GM12874 (cell line): Measurements from ENCODE around the gene LAPTM5.

ENCODE experiments used
- TF ChIP-seq, protein P1 (sequence below): IDR thresholded peaks from 2 replicates; pipeline ENCODE4 v1.5.1; 2011; ENCODE audit warnings: low read depth, mild to moderate bottlenecking, control low read depth, low read length, moderate library complexity; ENCODE audit not compliant: insufficient read depth

Gene LAPTM5

DNA sequence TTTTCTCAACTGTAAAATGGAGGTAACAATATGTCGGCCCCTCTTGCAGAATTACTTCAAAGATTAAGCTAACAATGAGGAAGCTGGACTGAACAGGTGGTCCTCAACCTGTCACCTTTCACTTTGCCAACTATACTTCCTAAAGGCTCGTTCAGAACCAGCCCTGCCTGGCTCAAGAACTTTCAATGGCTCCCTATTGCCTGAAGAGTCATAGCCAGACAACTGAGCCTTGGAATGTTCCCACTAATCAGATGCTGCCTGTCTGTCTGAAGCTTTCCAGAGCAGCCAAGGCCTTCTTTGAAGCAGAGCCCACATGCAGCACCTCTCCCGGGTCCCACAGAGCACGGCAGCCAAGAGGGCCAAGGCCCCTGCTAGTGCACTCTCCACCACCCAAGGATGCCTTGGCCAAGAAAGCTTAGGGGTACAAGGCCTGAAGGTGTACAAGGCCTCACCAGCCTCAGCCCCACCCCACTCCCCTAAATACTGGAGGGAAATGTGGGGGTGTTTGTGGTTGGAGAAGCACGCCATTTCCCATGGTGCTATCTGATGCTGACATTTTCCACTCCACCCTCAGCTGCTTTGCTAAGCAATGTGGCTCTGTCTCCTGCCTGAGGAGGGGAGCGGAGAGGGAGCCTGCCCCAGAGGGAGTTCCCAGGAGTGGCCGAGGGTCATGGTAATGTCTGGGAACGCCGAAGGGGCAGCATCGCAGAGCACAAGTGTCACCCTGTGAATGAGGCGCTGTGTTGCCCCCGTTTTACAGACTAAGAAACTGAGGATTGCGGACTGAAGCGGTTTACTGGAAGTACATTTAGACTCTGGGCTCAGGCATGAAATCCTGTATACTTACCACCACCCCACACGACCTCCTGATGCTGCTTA, 8.2 kb upstream of the LAPTM5 start:
- TF ChIP-seq, protein P1, sequence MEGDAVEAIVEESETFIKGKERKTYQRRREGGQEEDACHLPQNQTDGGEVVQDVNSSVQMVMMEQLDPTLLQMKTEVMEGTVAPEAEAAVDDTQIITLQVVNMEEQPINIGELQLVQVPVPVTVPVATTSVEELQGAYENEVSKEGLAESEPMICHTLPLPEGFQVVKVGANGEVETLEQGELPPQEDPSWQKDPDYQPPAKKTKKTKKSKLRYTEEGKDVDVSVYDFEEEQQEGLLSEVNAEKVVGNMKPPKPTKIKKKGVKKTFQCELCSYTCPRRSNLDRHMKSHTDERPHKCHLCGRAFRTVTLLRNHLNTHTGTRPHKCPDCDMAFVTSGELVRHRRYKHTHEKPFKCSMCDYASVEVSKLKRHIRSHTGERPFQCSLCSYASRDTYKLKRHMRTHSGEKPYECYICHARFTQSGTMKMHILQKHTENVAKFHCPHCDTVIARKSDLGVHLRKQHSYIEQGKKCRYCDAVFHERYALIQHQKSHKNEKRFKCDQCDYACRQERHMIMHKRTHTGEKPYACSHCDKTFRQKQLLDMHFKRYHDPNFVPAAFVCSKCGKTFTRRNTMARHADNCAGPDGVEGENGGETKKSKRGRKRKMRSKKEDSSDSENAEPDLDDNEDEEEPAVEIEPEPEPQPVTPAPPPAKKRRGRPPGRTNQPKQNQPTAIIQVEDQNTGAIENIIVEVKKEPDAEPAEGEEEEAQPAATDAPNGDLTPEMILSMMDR, result no peak

DNA sequence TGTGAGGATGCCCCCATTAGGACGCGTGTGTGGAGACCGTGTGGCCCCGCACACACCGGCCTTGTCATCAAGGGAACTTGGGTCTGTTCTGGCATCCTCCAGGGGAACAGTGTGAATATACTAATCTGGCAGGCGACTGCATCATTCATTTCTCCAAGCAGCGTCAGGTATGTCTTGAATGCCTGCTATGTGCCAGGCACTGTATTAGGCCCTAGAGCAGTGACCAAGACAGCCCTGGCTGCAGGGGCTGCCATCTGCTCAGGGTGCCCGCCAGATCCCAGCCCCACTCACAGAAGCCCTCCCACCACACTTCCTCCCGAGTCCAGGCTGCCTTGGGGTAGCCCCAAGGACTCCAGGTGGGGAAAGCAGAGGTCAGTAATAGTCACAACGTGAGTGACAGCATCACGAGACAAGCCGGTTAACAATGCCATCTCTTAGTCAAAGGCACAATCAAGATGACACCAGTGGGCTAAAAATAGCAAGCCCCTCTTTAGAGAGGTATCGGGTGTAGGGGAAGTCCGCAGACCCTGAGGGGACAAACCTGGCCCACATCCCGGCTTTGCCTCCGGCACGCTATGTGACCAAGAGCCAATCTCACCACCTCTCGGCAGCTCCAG, 7.5 kb upstream of the LAPTM5 start:
- TF ChIP-seq, protein P1, result no peak

DNA sequence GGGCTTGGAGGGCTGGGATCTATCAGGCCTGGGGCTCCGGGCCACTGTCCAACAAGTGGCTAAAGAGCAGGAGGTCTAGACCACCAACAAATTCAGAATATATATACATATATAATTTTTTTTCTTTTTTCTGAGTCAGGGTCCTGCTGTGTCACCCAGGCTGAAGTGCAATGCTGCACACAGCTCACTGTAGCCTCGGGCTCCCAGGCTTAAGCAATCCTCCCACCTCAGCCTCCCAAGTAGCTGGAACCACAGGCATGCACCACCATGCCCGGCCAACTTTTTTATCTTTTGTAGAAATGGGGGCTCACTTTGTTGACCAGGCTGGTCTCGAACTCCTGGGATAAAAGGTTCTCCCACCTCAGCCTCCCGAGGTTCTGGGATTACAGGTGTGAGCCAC, 6.8 kb upstream of the LAPTM5 start:
- TF ChIP-seq, protein P1, result no peak

DNA sequence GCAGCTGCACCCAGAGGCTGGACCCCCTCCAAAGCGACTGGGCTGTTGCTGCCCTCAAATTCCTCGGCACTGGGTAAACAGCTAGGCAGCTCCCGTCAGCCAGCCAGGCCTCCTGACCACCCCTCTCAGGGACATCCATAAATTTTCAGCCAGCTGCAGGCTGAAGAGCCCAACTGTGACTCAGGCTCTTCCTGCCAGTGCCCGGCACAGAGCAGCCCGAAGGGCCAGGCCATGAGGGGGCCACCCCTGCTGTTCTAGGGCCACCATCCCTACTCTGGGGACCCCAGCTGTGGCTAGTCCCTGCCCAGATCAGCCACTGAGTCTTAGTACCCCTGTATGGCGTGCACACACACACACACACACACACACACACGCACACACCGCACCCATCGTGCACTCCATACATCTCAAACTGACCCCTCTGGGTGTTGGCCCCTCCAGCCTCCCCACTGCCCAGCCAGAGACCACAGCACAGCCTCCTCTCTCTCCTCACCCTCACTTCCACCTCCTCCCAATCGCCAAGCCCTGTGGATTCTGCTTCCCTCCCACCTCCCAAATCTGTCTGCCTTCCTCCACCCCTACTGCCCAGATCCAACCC, 6.2 kb upstream of the LAPTM5 start:
- TF ChIP-seq, protein P1, result no peak

DNA sequence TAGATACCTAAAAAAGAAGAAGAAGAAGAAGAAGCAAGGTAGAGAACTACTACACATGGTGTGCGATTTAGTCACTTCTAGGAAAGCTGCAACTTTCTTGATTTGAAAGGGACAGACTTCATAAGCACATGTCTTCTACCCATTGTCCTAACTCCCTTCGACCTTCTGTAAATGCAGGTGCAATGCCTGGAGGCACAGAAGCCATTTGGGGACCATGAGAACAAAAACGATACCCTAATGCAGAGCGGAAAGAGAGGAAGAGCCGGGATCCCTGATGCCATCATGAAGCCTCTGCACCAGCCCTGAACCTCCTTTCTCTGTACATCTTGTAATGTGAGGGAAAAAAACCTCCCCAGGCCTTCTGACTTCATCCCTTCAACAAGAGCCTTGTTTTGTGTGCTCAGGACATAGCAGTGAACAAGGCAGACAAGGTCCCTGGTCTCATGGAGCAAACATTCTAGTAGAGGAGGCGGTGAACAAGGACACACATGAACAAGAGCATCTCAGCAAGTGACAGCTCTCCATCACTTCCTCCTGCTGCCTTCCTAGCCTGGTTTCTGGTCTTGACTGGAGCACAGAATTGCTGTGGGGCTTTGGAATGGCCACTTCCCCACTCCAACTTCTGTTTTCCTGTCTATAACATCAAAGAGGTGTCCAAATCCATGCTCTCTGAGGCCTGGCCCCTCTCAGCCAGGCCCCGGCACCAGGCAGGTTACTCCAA, 5.5 kb upstream of the LAPTM5 start:
- TF ChIP-seq, protein P1, result no peak

DNA sequence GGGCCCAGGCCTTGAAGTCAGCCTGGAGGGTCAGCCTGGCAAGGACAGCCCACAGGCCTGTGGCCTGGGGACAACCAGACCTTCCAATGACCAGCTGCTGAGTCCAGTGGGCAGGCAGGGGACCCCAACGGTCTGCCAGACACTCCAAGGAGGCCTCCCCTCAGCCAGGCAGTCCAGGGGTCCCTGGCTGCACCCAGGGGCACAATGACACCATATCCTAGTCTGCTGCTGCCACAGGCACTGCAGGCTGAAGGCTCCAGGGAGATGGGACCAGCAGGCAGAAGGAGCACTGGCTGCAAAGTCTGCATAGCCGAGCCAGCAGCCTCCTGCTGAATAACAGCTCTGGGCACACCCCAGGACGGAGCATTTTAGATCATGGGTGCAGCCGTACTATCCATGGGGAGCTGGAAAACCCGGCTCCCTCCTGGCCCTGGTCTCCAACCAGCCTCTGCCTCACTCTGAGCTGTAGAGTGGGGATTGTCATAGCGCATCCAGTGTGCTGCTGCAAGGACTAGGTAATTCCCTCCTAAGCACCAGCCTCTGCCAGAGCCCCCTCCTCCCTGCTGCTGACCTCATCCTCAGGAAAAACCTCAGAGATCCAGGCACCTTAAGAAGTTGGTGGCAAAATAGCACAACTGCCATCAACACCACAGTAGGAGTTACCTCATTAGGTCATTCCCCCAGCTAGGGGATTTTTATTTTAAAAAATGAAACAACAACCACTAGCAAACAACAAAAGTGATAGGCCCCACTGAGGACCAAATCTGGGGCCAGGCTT, 4.8 kb upstream of the LAPTM5 start:
- TF ChIP-seq, protein P1, result no peak
